OCI-LY7 (cell line): ENCODE measurements around the gene ITGA7. TPM values are rescaled to one million over a fixed set of nuclear protein-coding genes. Genes with fewer than 3 reads are reported as not detected.
A peak's percentile ranks its signal among the peaks of the same experiment; 100 is the strongest.

Experiments used
- BruUV-seq: library from RNA; stranded (reverse); fragments of 400-500 nt; replicated peaks from 2 replicates; lab custom pipeline; 2021; lab: Mats Ljungman, UMichigan
- CTCF ChIA-PET: fragments of 300-600 bp; sonication (Branson Sonifier 250); formaldehyde crosslinking; loops from one replicate; lab custom pipeline; 2022; ENCODE audit warnings: antibody characterized with exemption; ENCODE audit not compliant: unreplicated experiment; lab: Charles Lee
- POLR2A ChIA-PET: fragments of 300-600 bp; sonication (Branson Sonifier 250); formaldehyde crosslinking; loops from one replicate; lab custom pipeline; 2022; ENCODE audit warnings: antibody characterized with exemption; lab: Charles Lee
- DNase-seq: peaks from one replicate; pipeline ENCODE4 v3.0.0-alpha.2; 2015; ENCODE audit warnings: low spot score
- H2AFZ ChIP-seq: fragments of 200-600 bp; sonication (generic), shearing (Covaris generic); 2 replicates; pipeline ENCODE4 v1.6.1; 2014; ENCODE audit warnings: mild to moderate bottlenecking, antibody characterized with exemption, low read length, moderate library complexity
- H3K27ac ChIP-seq: fragments of 200-600 bp; sonication (generic); 2 replicates; pipeline ENCODE4 v1.5.1; 2014; ENCODE audit warnings: mixed run types, low read depth, mild to moderate bottlenecking, moderate library complexity, low read length, inconsistent platforms; ENCODE audit not compliant: poor library complexity, severe bottlenecking
- H3K36me3 ChIP-seq: fragments of 200-600 bp; sonication (generic); 2 replicates; pipeline ENCODE4 v1.6.1; 2014; ENCODE audit warnings: mild to moderate bottlenecking, antibody characterized with exemption, low read length, moderate library complexity, mixed read lengths; ENCODE audit not compliant: insufficient read depth
- H3K4me1 ChIP-seq: fragments of 200-600 bp; sonication (generic); 2 replicates; pipeline ENCODE4 v1.5.1; 2014; ENCODE audit warnings: mild to moderate bottlenecking, low read length; ENCODE audit not compliant: insufficient read depth, poor library complexity, severe bottlenecking
- H3K4me2 ChIP-seq: fragments of 200-600 bp; sonication (generic); 2 replicates; pipeline ENCODE4 v1.6.1; 2014; ENCODE audit warnings: mild to moderate bottlenecking, low read length
- H3K4me3 ChIP-seq: fragments of 200-600 bp; sonication (generic); 2 replicates; pipeline ENCODE4 v1.5.1; 2014; ENCODE audit warnings: mild to moderate bottlenecking, low read depth, low read length; ENCODE audit not compliant: poor library complexity, severe bottlenecking
- H3K79me2 ChIP-seq: fragments of 200-600 bp; sonication (generic); 2 replicates; pipeline ENCODE4 v1.6.1; 2016; ENCODE audit warnings: low read depth, mild to moderate bottlenecking, low read length, moderate library complexity, mixed read lengths; ENCODE audit not compliant: insufficient read depth
- H3K9me2 ChIP-seq: fragments of 200-600 bp; sonication (generic); 2 replicates; pipeline ENCODE4 v1.6.1; 2016; ENCODE audit warnings: mild to moderate bottlenecking, low read length, mixed read lengths; ENCODE audit not compliant: insufficient read depth
- H3K9me3 ChIP-seq: fragments of 200-600 bp; sonication (generic); 2 replicates; pipeline ENCODE4 v1.6.1; 2014; ENCODE audit warnings: mild to moderate bottlenecking, mixed run types, low read length, mixed read lengths
- H4K20me1 ChIP-seq: fragments of 200-600 bp; sonication (generic); 2 replicates; pipeline ENCODE4 v1.6.1; 2014; ENCODE audit warnings: mild to moderate bottlenecking, antibody characterized with exemption, low read length, moderate library complexity, mixed read lengths; ENCODE audit not compliant: insufficient read depth
- EZH2phosphoT487 ChIP-seq: fragments of 200-600 bp; sonication (generic); IDR thresholded peaks from 2 replicates; pipeline ENCODE4 v1.6.1; 2018; ENCODE audit warnings: low read depth, borderline replicate concordance, mild to moderate bottlenecking, mixed run types, antibody characterized with exemption, low read length, moderate library complexity, mixed read lengths
- intact Hi-C: fragments of 100-400 bp; cut with micrococcal nuclease; formaldehyde crosslinking; loops from one replicate; pipeline ENCODE4 v1.10.0; 2022; ENCODE audit not compliant: unreplicated experiment
- total RNA-seq, 2 experiments: library from RNA; depleted of rRNA in 1 of 2; stranded (reverse); fragments of >200 nt in 1 of 2; shearing (Covaris generic) in 1 of 2; gene quantifications; 2 replicates each; pipeline ENCODE4 v1.2.3, GENCODE V29; 2014 to 2022
- TF ChIP-seq, protein P1 (sequence below): fragments of 200-600 bp; sonication (generic); conservative IDR thresholded peaks from 2 replicates; pipeline ENCODE4 v1.5.1; 2014; ENCODE audit warnings: mild to moderate bottlenecking, antibody characterized with exemption, low read length, moderate library complexity, mixed read lengths

The ITGA7 gene
- total RNA-seq, 2 experiments from 2014 or later, result 1.5 to 4.0 TPM

DNA sequence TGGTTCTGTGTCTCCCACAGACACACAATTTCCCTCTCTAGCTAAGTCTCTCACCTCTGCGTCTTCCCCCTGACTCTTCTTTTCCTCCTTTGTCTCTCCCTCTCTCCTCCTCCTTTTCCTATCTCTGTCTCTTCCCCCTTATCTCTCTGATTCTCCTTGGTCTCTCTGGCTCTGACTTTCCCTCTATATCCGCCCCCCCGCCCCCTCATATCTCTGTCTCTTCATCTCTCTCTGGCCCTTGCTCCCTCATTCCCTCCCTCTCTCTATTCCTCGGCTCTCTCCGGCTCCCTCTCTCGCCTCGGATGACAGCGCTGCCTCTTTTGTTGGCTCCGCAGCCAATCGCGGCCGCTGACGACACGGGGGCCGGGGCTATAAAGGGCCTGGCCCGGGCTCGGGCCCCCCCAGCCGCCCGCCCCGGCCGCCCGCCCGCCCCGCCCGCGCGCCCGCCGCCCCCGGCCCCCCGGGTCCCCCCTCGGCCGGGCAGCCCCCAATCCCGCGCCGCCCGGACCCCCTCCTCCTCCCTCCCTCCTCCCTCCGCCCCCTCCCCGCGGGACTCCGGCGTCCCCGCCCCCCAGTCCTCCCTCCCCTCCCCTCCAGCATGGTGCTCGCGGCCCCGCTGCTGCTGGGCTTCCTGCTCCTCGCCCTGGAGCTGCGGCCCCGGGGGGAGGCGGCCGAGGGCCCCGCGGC lies 35.2 kb upstream of the ITGA7 start, which contains the start of gene GDF11:
TSS of gene GDF11 (plus strand) at position 404 of the 687 bp plus-strand sequence. CDS start at position 599, 195 bp downstream.
- H2AFZ ChIP-seq, result peak within 1 kb of the TSS; percentile 38; the same call in 1 of the 2 replicates
- H3K4me3 ChIP-seq, result peak within 1 kb of the TSS; percentile 91
- intact Hi-C loops, result loop anchor here (1.0 kb wide), 1 partner anchor 54 kb away; no protein-coding TSS in a partner anchor
- H3K4me1 ChIP-seq, result peaks cover 43% of the 10 kb centered on the region
- no peak for TF ChIP-seq EZH2phosphoT487
- TF ChIP-seq, protein P1, sequence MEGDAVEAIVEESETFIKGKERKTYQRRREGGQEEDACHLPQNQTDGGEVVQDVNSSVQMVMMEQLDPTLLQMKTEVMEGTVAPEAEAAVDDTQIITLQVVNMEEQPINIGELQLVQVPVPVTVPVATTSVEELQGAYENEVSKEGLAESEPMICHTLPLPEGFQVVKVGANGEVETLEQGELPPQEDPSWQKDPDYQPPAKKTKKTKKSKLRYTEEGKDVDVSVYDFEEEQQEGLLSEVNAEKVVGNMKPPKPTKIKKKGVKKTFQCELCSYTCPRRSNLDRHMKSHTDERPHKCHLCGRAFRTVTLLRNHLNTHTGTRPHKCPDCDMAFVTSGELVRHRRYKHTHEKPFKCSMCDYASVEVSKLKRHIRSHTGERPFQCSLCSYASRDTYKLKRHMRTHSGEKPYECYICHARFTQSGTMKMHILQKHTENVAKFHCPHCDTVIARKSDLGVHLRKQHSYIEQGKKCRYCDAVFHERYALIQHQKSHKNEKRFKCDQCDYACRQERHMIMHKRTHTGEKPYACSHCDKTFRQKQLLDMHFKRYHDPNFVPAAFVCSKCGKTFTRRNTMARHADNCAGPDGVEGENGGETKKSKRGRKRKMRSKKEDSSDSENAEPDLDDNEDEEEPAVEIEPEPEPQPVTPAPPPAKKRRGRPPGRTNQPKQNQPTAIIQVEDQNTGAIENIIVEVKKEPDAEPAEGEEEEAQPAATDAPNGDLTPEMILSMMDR, result 0 out of 2 replicates have a peak, but pooled peaks have one; percentile 23
- peak; percentile 81 for DNase-seq
- peak within 1 kb of the TSS; percentile 6 for H3K27ac ChIP-seq
- H3K9me2 ChIP-seq, result no peaks in the 10 kb centered on the region
- peaks cover 12% of the 10 kb centered on the region; the same call in 1 of the 2 replicates for H3K36me3 ChIP-seq
- H3K79me2 ChIP-seq, result peaks cover 18% of the 10 kb centered on the region; the same call in 1 of the 2 replicates
- H3K9me3 ChIP-seq, result no peaks in the 10 kb centered on the region
- POLR2A ChIA-PET, result interaction anchor here (0.8 to 3.7 kb wide), 3 partner anchors 53 to 184 kb away, joined by 3 to 12 read pairs (median 3); partner anchors contain the start of gene PYM1
- no TSS peak for BruUV-seq
- peaks cover 17% of the 10 kb centered on the region; the same call in 1 of the 2 replicates for H4K20me1 ChIP-seq
- H3K4me2 ChIP-seq, result peak within 1 kb of the TSS; percentile 100
- CTCF ChIA-PET, result interaction anchor here (1.3 to 2.1 kb wide), 2 partner anchors 12 to 69 kb away, joined by 4 to 9 read pairs; no protein-coding TSS in a partner anchor

- BruUV-seq, result no TSS peak
- peaks cover 18% of the 10 kb centered on the region; the same call in 1 of the 2 replicates for H3K79me2 ChIP-seq
- intact Hi-C loops, result no loop called here
- H3K9me3 ChIP-seq, result no peaks in the 10 kb centered on the region
- peaks cover 17% of the 10 kb centered on the region; the same call in 1 of the 2 replicates for H4K20me1 ChIP-seq
- peak overlapping the region; percentile 69 for H3K4me2 ChIP-seq
- ChIA-PET POLR2A (interaction anchor here (0.7 to 1.1 kb wide), 4 partner anchors 13 to 295 kb away, joined by 3 read pairs; no protein-coding TSS in a partner anchor), CTCF (interaction anchor here (0.5 to 1.3 kb wide), 4 partner anchors 17 to 76 kb away, joined by 3 to 6 read pairs (median 4); partner anchors contain the start of genes ORMDL2 and SARNP)
- H2AFZ ChIP-seq, result peak overlapping the region; percentile 38; the same call in 1 of the 2 replicates
- no peak overlapping the region for H3K27ac ChIP-seq
- no peak for DNase-seq
- TF ChIP-seq, protein P1, result no peak
- TF ChIP-seq EZH2phosphoT487, result no peak
- no peaks in the 10 kb centered on the region for H3K9me2 ChIP-seq
- peaks cover 51% of the 10 kb centered on the region for H3K4me1 ChIP-seq
- peak overlapping the region; percentile 60 for H3K4me3 ChIP-seq
- H3K36me3 ChIP-seq, result peaks cover 10% of the 10 kb centered on the region; the same call in 1 of the 2 replicates
These were observed 34.4 kb upstream of the ITGA7 start for GRCh38 chr12:55741931-55742680.
